DOHH2 (cell line): Measurements from ENCODE around the gene LRCH1.

Experiments
- EZH2phosphoT487 ChIP-seq: fragments of 200-600 bp; sonication (generic); IDR thresholded peaks from 2 replicates; pipeline ENCODE4 v1.6.1; 2017; ENCODE audit warnings: borderline replicate concordance, mild to moderate bottlenecking, antibody characterized with exemption, low read length, moderate library complexity, mixed read lengths
- TF ChIP-seq, protein P1 (sequence below): fragments of 200-600 bp; sonication (generic); IDR thresholded peaks from one replicate; pipeline ENCODE4 v1.5.1; 2014; ENCODE audit warnings: antibody characterized with exemption, mild to moderate bottlenecking, low read depth, low read length; ENCODE audit not compliant: poor library complexity, severe bottlenecking

DNA sequence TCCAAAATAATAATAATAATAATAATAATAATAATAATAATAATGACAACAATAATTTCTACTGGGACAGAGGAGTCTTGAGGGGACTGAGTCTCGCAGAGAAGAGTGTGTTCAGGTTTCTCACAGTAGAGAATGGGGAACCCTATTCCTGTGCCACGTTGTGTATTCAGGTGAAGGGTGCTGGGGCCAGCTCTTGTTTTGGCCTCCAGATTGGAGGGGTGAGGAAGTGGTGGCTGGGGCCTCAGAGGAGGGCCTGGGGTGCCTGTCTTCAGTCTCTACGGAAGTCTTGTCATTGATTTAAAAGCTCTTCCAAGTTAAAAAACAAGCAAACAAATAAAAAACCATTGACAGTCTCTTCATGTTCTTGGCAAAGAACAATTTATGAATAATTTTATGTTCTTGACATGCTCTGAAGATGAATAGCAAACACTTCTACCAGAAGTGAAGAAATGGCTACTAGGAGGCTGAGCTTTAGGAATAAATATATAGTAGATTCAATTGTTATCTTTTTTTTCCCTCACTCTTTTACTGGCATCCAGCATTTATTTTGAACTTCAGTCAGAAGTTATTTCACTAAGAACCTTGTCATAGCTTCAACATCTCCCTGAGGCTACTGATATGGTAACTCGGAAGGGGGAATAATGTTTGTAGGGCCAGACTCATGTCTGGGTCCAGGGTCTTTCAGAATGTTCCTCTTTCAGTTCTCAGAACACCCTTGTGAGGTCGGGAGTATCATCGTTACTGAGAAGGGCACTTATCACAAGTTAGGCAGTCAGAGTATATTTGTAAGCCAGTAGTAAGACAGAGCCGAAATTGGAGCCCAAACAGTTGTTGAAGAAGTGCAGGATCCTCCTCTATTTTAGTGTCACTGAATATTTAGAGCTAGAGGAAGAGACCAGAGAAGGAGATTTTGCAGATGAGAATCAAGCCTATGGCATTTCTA, 13.1 kb downstream of the LRCH1 start:
- TF ChIP-seq, protein P1, sequence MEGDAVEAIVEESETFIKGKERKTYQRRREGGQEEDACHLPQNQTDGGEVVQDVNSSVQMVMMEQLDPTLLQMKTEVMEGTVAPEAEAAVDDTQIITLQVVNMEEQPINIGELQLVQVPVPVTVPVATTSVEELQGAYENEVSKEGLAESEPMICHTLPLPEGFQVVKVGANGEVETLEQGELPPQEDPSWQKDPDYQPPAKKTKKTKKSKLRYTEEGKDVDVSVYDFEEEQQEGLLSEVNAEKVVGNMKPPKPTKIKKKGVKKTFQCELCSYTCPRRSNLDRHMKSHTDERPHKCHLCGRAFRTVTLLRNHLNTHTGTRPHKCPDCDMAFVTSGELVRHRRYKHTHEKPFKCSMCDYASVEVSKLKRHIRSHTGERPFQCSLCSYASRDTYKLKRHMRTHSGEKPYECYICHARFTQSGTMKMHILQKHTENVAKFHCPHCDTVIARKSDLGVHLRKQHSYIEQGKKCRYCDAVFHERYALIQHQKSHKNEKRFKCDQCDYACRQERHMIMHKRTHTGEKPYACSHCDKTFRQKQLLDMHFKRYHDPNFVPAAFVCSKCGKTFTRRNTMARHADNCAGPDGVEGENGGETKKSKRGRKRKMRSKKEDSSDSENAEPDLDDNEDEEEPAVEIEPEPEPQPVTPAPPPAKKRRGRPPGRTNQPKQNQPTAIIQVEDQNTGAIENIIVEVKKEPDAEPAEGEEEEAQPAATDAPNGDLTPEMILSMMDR, result no peak
- TF ChIP-seq EZH2phosphoT487, result no peak
